PC-3 (cell line): Measurements from ENCODE around the gene DIS3L2.

Experiments used
- EZH2 ChIP-seq: fragments of 300-600 bp; sonication (generic); IDR thresholded peaks from one replicate; pipeline ENCODE4 v1.6.1; 2017; ENCODE audit warnings: antibody characterized with exemption, mild to moderate bottlenecking, low read length; ENCODE audit not compliant: unreplicated experiment
- EZH2phosphoT487 ChIP-seq: fragments of 300-600 bp; sonication (generic); IDR thresholded peaks from 2 replicates; pipeline ENCODE4 v1.6.1; 2018; ENCODE audit warnings: mild to moderate bottlenecking, antibody characterized with exemption, low read length, borderline replicate concordance
- TF ChIP-seq, protein P1 (sequence below): fragments of 300-600 bp; sonication (generic); conservative IDR thresholded peaks from 2 replicates; pipeline ENCODE4 v1.5.1; 2017; ENCODE audit warnings: antibody characterized with exemption, low read depth, mild to moderate bottlenecking, low read length

DNA sequence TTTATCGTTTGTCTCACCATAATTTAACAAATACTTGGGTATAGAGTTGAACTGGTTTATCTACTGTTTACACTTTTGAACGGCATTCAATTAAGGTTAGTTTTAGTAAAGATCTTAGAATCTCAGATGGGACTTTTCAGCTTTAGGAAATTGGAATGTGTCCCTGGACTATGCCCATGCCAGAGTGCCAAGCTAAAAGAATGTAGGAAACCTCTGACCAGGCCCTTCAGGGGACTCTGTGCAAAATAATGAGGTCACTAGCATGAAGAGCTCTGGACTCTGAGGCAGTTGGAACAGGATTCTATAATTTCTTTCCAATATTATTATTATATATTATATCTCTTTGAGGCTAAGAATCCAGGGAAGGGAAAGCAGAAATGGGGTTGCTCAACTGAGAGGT is 13.5 kb downstream of the DIS3L2 start:
- TF ChIP-seq, protein P1, sequence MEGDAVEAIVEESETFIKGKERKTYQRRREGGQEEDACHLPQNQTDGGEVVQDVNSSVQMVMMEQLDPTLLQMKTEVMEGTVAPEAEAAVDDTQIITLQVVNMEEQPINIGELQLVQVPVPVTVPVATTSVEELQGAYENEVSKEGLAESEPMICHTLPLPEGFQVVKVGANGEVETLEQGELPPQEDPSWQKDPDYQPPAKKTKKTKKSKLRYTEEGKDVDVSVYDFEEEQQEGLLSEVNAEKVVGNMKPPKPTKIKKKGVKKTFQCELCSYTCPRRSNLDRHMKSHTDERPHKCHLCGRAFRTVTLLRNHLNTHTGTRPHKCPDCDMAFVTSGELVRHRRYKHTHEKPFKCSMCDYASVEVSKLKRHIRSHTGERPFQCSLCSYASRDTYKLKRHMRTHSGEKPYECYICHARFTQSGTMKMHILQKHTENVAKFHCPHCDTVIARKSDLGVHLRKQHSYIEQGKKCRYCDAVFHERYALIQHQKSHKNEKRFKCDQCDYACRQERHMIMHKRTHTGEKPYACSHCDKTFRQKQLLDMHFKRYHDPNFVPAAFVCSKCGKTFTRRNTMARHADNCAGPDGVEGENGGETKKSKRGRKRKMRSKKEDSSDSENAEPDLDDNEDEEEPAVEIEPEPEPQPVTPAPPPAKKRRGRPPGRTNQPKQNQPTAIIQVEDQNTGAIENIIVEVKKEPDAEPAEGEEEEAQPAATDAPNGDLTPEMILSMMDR, result no peak
- TF ChIP-seq EZH2phosphoT487 (no peak), EZH2 (no peak)
